COLO668 (cell line): ENCODE measurements around the gene MGMT.

Experiments used
- DNase-seq: peaks from one replicate; lab custom pipeline; 2025; ENCODE audit not compliant: unreplicated experiment; lab: John Stamatoyannopoulos, UW

MGMT gene

GRCh38 chr10:129581827-129582411, 114.9 kb downstream of the MGMT start:
- DNase-seq = no peak

DNA sequence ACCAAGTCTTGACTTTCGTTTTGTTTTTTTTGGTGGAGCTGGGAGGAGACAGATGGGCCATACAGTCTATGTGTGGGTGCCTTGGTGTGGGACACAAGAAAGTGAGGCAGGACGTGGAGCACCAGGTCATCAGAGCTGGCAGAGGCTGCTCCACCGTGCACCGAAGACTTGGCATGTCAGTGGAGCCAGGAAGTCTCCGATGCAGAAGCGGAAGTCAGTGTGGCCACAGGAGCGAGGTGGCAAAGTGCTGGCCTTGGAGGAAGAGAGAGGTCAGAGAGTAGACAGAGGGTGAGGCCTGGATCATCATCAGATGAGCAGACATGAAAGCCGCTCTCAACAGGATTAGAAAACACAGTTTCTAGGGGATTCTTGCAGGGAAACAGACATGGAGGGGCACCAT, 116.8 kb downstream of the MGMT start:
- DNase-seq = no peak

DNA sequence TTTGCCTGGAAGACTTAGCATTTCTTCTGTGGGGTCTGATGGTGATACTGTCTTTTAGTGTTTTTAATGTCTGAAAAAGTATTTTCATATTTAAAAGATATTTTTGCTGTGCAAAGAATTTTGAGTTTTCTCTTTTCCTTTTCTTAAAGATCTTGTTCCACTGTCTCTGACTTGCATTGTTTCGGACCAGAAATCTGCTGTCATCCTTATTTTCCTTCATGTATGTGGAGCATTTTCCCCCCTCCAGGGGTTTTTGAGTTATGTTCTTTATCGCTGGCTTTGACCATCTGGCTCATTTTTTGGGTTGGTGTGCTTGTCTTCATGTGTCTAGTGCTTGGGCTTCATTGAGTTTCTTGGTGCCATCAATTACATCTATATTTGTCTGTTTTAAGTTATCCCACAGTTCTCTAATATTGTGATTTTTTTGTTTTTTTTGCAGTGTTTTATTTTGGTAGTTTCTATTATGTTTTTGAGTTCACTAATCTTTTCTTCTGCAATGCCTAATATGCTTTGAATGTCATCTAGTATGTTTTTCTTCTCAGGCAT, 119.9 kb downstream of the MGMT start:
- DNase-seq = no peak

- DNase-seq = no peak
Observed at GRCh38 chr10:129589546-129589945, 122.5 kb downstream of the MGMT start.

GRCh38 chr10:129593953-129594352, 126.9 kb downstream of the MGMT start:
- no peak for DNase-seq

- no peak for DNase-seq
Observed at GRCh38 chr10:129594811-129595210, 127.8 kb downstream of the MGMT start.

GRCh38 chr10:129598413-129598812, 131.4 kb downstream of the MGMT start:
- no peak for DNase-seq

- no peak for DNase-seq
Observed at GRCh38 chr10:129599160-129599559, 132.1 kb downstream of the MGMT start.

DNA sequence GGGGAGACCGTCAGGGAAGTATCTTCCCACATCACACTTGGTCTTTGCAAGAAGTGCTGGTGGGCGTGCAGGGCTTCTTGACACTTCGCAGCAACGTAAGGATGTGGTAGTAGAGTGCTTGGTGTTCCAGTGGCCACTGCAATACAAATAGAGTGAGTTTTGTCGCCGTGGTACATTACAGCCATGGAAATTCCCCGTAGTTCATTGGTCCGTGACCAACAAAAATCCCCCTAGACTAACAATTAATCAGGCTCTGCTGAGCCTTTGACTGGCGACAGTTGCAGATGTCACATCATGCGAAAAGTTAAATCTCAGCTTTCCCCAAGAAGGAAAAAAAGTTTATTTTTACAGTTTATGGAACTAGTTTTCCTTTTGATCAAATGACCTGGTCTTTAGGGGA, 134.7 kb downstream of the MGMT start:
- DNase-seq = no peak

GRCh38 chr10:129602938-129603535, 136.0 kb downstream of the MGMT start:
- no peak for DNase-seq

GRCh38 chr10:129604333-129605032, 137.4 kb downstream of the MGMT start:
- no peak for DNase-seq

- DNase-seq = no peak
Observed at GRCh38 chr10:129605266-129605985, 138.4 kb downstream of the MGMT start.

- DNase-seq = no peak
Observed at GRCh38 chr10:129605986-129606518, 139.0 kb downstream of the MGMT start.

- DNase-seq = no peak
Observed at GRCh38 chr10:129607607-129608109, 140.6 kb downstream of the MGMT start.

- DNase-seq = no peak
Observed at GRCh38 chr10:129608653-129609052, 141.6 kb downstream of the MGMT start.

GRCh38 chr10:129609551-129609950, 142.5 kb downstream of the MGMT start:
- DNase-seq = no peak

DNA sequence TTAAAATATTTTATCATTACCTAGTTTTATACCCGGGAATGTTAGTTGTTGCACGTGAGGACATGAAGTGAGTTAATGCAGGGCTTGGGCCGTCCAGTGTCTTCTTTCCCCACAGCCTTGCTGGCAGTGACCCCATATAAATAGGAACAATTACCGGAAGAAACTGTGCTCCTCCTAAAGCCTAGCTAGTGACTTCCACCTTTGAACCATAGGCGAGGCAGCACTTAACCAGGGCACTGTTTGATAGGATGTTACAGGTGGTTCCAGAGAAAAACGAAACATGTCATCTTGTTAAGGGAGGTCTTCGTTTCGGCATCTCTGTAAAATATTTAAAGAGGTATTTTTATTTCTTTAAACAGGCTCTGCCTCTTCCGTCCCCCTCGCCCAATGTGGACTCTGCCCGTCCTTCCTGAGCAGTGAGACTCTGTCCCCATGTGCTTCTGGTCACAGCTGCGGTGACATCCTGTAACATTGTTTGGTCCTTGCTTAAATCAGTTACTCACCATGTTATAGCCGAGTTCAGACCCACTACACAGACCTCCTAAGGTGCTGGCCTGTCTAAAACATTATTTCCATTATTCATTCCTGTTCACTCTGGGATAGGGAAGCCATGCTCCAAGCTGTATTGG, 145.6 kb downstream of the MGMT start:
- no peak for DNase-seq

DNA sequence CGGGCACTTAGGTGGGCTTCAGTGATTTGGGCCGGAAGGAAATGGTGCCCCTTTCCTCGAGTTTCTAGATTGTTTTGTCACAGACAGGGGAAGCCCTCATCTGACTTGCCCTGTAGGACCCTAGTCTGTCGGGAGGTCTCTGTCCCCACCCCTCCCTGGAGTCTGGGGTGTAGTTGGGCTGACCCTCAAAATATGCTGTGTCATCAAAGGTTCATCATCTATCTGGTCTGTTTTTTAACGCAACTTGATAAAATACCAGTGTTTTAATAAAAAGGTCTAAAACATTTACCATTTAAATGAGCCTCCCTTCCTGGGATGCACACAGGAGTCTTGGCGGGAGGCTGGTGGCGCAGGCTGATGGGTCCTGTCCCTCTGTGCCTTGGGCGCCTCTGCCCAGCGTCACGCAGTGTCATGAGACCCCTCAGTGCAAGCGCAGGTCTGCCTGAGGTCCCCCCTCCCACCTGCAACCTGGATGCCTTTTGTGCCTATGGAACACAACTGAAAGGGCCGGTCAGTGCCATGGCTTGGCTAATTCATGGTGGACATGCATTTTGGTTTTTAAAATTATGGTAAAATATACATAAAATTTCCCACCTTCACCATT, 146.4 kb downstream of the MGMT start:
- no peak for DNase-seq

DNA sequence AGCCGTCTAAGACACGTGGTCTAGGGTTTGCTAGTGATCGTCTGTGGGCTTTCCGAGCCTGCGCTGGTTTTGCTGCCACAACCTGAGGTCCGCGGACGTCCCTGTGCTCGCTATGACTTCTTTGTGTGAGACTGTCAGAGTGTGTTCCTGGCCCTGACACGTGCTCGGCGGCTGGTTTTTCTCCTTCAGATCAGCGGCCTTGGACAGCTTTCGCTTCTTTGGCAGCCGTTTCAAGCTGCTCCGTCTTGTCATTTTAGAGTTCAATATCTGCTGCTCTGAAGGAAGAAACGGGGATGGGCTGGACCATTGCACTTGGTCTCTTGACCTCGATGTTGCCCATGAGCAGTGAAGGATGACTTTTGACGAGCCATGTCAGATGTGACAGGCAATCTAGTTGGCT, 147.3 kb downstream of the MGMT start:
- no peak for DNase-seq

- no peak for DNase-seq
Observed at GRCh38 chr10:129615381-129615780, 148.3 kb downstream of the MGMT start.
